ENCODE data around the gene IRGQ. TPM values are rescaled to one million over a fixed set of nuclear protein-coding genes. Genes with fewer than 3 reads are reported as not detected.
A peak's percentile ranks its signal among the peaks of the same experiment; 100 is the strongest.

The IRGQ gene
- total RNA-seq, 4 donors from 2014 or later = 9.6 to 18.4 (median 15.1) TPM

GRCh38 chr19:43624933-43625332 is 29.0 kb upstream of the IRGQ start:
- Histone ChIP-seq H3K27me3 (no peaks in the 10 kb centered on the region), H3K9me3 (no peaks in the 10 kb centered on the region), H3K4me3 (no peak overlapping the region), H3K4me1 (peaks cover 3 to 32% (median 7%) of the 10 kb centered on the region in 3 donors), H3K27ac (peak overlapping the region in 2 of 4 donors; percentile 34 to 59), H3K36me3 (no peaks in the 10 kb centered on the region)
- WGBS, 2 donors = 0 to 16% methylated on average over 1 to 9 of the region's 30 CpGs
- intact Hi-C loops (cut with DNase I) = no loop called here
- peak; percentile 10 for DNase-seq
- peak in 3 of 6 experiments; percentile 29 to 38 (median 31) for TF ChIP-seq CTCF (IDR thresholded peaks at IDR 0.05)
- no peak for TF ChIP-seq POLR2A (IDR thresholded peaks at IDR 0.05)

DNA sequence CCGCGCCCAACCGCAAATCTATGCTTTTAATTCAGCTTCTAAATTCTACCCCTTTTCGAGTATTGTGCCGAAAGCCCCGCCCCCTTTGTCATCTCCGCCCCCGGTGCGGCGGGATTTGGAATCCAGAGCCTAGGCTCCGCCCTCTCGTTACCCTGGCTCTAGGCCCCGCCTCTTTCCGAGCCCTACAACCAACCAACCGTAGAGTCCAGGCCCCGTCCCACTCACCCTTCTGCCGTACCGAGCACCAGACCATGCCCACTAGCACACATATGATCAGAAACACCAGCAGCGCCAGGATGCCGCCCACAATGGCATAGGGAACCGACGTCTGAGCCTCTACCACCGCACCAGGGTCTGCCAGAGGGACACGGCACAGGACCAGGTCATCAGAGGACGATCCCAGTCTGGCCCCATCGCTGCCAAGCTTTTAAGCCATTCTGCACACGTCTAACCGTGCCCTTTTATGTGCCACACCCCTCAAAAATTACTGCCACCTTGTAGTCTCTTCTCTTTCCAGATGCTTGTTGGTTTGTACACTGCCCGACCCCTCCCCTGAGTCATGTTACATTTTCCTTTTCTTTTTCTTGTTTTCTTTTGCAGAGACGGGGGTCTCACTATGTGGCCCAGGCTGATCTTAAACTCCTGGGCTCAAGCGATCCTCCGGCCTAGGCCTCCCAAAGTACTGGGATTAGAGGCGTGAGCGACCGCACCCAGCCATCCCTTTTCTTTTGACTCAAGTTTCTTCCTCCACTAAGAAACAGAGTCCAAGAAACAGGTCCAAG is 28.1 kb upstream of the IRGQ start:
- TF ChIP-seq POLR2A (IDR thresholded peaks at IDR 0.05) = no peak
- no peak for TF ChIP-seq CTCF (IDR thresholded peaks at IDR 0.05)

GRCh38 chr19:43622956-43623355 is 27.0 kb upstream of the IRGQ start:
- peaks cover 11 to 46% (median 15%) of the 10 kb centered on the region in 3 donors for H3K4me1 ChIP-seq
- no peaks in the 10 kb centered on the region for H3K27me3 ChIP-seq
- no peak overlapping the region for H3K4me3 ChIP-seq
- TF ChIP-seq CTCF (IDR thresholded peaks at IDR 0.05) (no peak), POLR2A (IDR thresholded peaks at IDR 0.05) (no peak)
- intact Hi-C loops (cut with DNase I) = no loop called here
- H3K9me3 ChIP-seq = no peaks in the 10 kb centered on the region
- no CpG with 5 or more reads among the region's 1 CpG for WGBS, 2 donors
- no peak for DNase-seq
- no peak overlapping the region for H3K27ac ChIP-seq
- H3K36me3 ChIP-seq = no peaks in the 10 kb centered on the region

More for the DNA sequence above, 28.1 kb upstream of the IRGQ start:
- Histone ChIP-seq H3K27me3 (no peaks in the 10 kb centered on the region), H3K9me3 (no peaks in the 10 kb centered on the region), H3K4me3 (no peak overlapping the region), H3K36me3 (no peaks in the 10 kb centered on the region), H3K4me1 (peaks cover 5 to 36% (median 7%) of the 10 kb centered on the region in 3 donors), H3K27ac (peak overlapping the region in 1 of 4 donors; percentile 34)
- DNase-seq = no peak
- intact Hi-C loops (cut with DNase I) = no loop called here
- WGBS, 2 donors = 82 to 84% methylated on average over 23 to 35 of the region's 35 CpGs

DNA sequence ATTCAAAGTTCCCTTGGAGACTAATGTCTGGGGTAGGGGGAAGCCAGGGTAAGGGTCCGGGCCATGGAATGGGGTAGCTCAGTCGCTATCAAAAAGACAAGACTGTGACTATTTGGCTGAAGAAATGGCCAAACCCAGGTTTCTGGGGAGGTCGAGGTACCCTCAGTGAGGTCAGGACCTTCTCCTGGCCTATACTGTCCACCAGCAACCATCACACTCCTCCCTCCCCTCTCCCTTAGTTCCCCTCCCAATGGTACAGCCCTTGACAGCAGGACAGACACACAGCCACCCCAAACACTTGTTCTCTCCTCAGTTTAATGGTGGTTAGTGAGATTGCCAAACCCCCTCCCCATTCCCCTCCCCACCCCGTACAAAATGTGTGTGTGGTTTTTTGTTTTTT is 26.1 kb upstream of the IRGQ start:
- no peaks in the 10 kb centered on the region for H3K36me3 ChIP-seq
- no peak overlapping the region for H3K4me3 ChIP-seq
- 61 to 66% methylated on average over 4 of the region's 4 CpGs for WGBS, 2 donors
- no peak overlapping the region for H3K27ac ChIP-seq
- H3K9me3 ChIP-seq = no peaks in the 10 kb centered on the region
- no peaks in the 10 kb centered on the region for H3K27me3 ChIP-seq
- H3K4me1 ChIP-seq = peaks cover 11 to 46% (median 15%) of the 10 kb centered on the region in 3 donors
- TF ChIP-seq CTCF (IDR thresholded peaks at IDR 0.05) (no peak), POLR2A (IDR thresholded peaks at IDR 0.05) (no peak)
- DNase-seq = no peak
- intact Hi-C loops (cut with DNase I) = no loop called here

Data from esophagus squamous epithelium (tissue), 5 donors.